Ecto neural progenitor cell (in vitro differentiated cells): ENCODE results near the gene RHO.
"Not testable (repeated sequence)": the region's sequence is repeated elsewhere in the genome, so short reads cannot be mapped to it uniquely, and the experiment has no call there.

Source experiments
- DNase-seq: peaks from one replicate; pipeline ENCODE4 v3.0.0-alpha.2; 2018; ENCODE audit warnings: low spot score

Gene RHO

GRCh38 chr3:129528589-129529100 lies at the start of gene RHO:
Gene RHO, plus strand, starts transcription at chr3:129528639. Its CDS starts 95 bp downstream, at chr3:129528734.
- no peak for DNase-seq

GRCh38 chr3:129481225-129481765 lies 47.1 kb upstream of the RHO start:
- DNase-seq = not testable (repeated sequence)

GRCh38 chr3:129481766-129482332 lies 46.6 kb upstream of the RHO start:
- no peak for DNase-seq

DNA sequence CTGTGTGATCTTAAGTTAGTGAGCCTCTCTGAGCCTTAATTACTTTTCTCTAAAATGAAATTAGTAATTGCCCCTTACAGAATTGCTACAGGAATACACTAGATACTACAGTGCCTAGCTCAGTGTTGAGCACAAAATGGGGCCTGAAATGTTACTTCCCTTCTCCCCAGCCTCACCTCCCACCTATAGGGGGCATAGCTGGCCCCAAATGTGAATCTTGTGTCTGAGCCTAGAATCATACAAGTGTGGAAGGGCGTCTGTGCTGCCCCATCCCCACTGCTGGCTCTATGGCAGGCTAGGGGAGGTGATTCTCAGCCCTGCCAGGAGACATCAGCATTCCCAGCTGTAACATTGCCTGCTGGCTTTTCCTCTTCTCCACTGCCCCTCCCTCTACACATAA lies 45.7 kb upstream of the RHO start:
- DNase-seq = no peak

- DNase-seq = no peak
These were observed 44.6 kb upstream of the RHO start for GRCh38 chr3:129483870-129484269.

DNA sequence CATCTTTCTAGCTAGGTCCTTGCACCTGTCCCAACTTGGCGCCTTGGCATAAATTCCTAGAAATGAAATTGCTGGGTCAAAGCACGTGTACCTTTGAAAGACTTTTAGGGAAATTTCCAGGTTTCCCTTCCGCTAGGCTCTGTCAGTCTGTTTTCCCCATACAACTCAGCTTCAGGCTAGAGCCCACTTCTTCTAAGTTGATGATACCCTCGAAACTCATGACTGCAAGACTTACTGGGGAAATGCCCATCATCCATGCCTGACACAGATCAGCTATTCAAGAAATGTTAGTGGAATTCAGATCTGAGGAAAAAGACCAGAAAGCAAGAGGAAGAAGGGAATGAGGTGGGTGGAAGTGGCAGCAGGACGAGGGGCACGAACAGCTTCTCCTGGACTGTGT lies 43.3 kb upstream of the RHO start:
- DNase-seq = not testable (repeated sequence)

- peak; percentile 53 for DNase-seq
These were observed 42.4 kb upstream of the RHO start for GRCh38 chr3:129485721-129486663.

- DNase-seq = no peak
These were observed 41.8 kb upstream of the RHO start for GRCh38 chr3:129486664-129487035.

DNA sequence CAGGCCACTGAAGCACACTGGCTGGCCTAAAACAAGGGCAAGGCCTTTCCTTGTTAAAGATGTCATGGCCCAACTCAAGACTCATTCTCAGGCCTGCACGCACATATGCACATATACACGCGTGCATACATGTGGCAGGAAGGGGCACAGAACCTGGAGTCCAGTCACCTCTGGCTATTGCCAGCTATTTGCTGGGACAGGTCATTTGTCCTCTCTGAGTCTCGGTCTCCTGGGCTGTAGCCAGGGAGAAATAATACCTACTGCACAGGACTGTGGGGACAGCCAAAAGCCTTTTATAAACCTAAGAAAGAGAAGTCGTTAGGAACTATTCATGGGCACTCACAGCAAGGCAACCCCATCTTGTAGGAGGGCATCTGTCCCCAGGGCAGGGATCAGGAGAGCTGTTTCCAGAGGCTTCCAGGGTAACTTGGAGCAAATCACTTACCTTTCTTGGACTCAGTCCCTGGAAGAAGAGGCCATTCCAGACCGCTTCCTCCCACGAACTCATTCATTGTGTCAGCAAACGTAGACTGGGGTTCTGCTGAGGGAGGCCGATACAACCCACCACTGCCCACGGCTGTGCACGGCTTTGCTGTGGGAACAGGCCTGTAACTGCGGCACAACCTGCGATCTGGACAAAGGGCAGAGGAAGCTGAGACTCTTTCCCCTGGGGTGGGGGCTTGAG lies 41.1 kb upstream of the RHO start:
- no peak for DNase-seq

DNA sequence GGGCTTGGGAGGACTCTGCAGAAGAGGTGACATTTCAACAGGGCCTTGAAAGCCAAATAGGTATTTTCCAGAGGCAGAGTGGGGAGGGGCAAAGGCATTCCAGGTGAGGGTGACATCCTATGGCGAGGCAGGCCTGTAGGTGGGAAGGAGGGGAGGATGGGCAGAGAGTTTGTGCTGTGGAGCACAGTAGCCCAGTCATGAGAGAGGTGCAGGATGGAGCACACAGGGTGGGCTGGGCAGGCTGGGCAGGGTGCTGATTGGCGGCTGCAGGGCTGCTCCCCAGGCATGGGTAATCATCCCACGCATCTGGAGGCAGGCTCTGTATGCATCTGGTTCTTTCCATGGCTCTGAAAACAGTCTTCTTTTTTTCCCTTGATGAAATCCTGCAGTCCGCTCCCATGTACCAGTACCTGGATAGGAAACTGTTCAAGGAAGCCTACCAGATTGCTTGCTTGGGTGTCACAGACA lies 40.5 kb upstream of the RHO start:
- DNase-seq = not testable (repeated sequence)

DNA sequence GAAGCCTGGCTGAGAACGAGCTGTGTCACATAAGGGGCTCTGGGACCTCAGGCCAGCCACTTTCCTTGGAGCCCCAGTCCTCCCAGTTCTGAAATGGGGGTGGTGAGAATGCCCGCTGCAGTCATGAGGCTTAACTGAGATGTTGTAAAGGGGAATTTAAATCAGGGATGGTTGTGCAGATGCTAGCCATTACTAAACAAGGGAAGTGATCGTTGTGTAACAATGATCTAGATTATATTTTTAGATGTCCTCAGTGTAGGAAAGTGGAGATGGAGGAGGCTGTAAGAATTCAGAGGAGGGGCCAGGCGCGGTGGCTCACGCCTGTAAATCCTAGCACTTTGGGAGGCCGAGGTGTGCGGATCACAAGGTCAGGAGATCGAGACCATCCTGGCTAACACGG lies 39.2 kb upstream of the RHO start:
- not testable (repeated sequence) for DNase-seq

DNA sequence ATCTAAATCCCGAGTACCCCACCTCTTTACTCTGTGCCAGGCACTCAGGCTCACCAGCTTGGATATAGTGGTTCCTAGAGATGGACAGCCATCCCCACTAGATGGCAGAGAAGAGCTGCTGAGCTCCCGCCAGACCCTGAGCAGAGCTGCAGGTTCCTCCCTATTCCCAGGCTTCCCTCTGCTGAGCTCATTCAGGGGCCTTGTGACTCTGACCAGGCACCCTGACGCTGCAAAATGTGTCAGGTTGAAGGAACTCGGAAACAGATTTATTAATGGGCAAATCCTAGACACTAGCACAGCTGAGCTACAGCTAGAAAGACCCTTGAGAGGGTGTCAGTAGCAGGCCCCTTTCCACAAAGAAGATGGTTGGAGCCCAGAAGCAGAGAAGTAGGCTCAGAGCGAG lies 38.2 kb upstream of the RHO start:
- DNase-seq = peak; percentile 78

DNA sequence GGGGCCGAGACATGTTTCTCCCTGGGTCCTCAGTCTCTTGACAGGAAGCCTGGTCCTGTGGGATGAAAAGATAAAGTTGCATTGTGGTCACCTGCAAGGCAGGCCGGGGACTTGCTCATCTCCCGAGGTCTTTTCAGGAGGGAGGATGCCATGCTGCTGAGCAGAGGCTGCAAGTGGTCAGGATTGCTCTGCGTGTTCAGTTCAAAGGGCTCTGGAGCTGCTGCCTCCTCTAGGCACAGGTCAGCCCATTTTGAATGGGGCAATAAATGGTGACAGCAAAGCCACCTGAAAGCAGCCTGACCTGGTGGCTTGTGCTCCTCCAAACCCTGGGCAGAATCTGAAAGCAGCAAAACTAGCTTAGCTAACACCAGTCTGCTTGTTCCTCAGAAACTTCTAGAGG lies 37.4 kb upstream of the RHO start:
- DNase-seq = not testable (repeated sequence)

- no peak for DNase-seq
These were observed 36.6 kb upstream of the RHO start for GRCh38 chr3:129491794-129492193.

- no peak for DNase-seq
These were observed 35.7 kb upstream of the RHO start for GRCh38 chr3:129492691-129493090.

GRCh38 chr3:129493206-129493605 lies 35.2 kb upstream of the RHO start:
- no peak for DNase-seq

DNA sequence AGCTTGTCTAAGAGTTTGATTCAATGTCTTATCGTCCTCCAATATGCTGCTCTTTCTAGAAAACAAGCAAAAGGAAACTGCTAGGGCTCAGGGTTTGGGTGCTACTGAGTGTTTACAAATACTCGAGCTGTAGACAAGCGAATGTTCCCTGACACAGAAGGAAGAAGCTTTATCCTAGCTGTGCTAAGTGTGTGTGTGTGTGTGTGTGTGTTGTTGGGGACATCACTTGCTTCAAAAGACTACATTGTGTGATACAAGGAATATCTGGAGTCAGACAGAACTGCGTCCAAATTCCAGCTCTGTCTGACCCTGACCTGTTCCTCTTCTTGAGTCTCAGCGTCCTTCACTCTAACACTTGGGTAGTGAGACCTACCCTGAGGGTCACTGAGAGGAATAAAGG lies 33.9 kb upstream of the RHO start:
- not testable (repeated sequence) for DNase-seq

GRCh38 chr3:129495006-129495639 lies 33.3 kb upstream of the RHO start:
- not testable (repeated sequence) for DNase-seq

DNA sequence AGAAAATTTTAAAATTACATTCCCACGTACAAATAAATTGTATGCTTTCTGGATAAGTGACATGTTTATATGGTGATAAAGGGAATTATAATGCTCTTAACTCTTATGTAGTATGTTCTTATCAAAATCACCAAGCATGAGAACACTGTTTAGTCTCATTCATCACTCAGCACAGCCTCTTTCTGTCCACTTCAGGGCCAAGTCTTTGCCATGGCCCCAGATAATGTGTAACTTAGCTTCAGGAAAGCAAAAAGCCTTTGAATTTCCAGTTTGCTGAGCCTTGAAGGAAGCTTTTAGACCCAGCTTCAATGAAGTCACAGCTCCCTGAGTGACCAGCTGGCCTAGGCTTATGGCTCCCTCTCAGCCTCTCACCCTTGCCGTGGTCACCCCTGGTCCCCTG lies 30.6 kb upstream of the RHO start:
- DNase-seq = not testable (repeated sequence)

GRCh38 chr3:129498603-129499488 lies 29.6 kb upstream of the RHO start:
- DNase-seq = not testable (repeated sequence)
